Endothelial cell of umbilical vein (primary cell): ENCODE data around the gene SLC30A10.

Experiments used
- EZH2 ChIP-seq: IDR thresholded peaks from 2 replicates; pipeline ENCODE4 v1.6.1; 2012; ENCODE audit warnings: borderline replicate concordance, low read depth, mild to moderate bottlenecking, moderate library complexity, low read length, inconsistent platforms; ENCODE audit not compliant: severe bottlenecking
- POLR2AphosphoS5 ChIP-seq: IDR thresholded peaks from 2 replicates; pipeline ENCODE4 v1.6.1; 2012; ENCODE audit warnings: low read depth, mild to moderate bottlenecking, control low read depth, low read length, moderate library complexity; ENCODE audit not compliant: insufficient read depth
- TF ChIP-seq, protein P1 (sequence below), 2 donors: IDR thresholded peaks; 1 replicate in 1 of 2; 2 replicates in 1 of 2; pipeline ENCODE4 v1.5.1; 2011; ENCODE audit warnings: low read length in 2 of 2, mild to moderate bottlenecking in 2 of 2, moderate library complexity in 2 of 2, control low read depth in 1 of 2, inconsistent platforms in 1 of 2, low read depth in 1 of 2; ENCODE audit not compliant: insufficient read depth in 1 of 2; ENCODE audit errors: extremely low read depth in 1 of 2

GRCh38 chr1:219938706-219939105 lies 10.3 kb upstream of the SLC30A10 start:
- TF ChIP-seq, protein P1, sequence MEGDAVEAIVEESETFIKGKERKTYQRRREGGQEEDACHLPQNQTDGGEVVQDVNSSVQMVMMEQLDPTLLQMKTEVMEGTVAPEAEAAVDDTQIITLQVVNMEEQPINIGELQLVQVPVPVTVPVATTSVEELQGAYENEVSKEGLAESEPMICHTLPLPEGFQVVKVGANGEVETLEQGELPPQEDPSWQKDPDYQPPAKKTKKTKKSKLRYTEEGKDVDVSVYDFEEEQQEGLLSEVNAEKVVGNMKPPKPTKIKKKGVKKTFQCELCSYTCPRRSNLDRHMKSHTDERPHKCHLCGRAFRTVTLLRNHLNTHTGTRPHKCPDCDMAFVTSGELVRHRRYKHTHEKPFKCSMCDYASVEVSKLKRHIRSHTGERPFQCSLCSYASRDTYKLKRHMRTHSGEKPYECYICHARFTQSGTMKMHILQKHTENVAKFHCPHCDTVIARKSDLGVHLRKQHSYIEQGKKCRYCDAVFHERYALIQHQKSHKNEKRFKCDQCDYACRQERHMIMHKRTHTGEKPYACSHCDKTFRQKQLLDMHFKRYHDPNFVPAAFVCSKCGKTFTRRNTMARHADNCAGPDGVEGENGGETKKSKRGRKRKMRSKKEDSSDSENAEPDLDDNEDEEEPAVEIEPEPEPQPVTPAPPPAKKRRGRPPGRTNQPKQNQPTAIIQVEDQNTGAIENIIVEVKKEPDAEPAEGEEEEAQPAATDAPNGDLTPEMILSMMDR (IDR thresholded peaks at IDR 0.05; ENCODE audit: extremely low read depth in 1 of 2, insufficient read depth in 1 of 2, low read depth in 1 of 2, low read length in 2 of 2): no peak
- TF ChIP-seq EZH2 (no peak), POLR2AphosphoS5 (no peak)
